Uterus (tissue), 2 donors: ENCODE data around the gene MAPK8IP3.

ENCODE experiments used
- CTCF ChIP-seq, 4 experiments: fragments of 200-600 bp in 2 of 4; fragments of 450-650 bp in 2 of 4; sonication (generic) in 2 of 4; IDR thresholded peaks; one replicate each; pipeline ENCODE4 v1.5.1; 2016 to 2019; ENCODE audit warnings: antibody characterized with exemption in 4 of 4, mild to moderate bottlenecking in 2 of 4, moderate library complexity in 1 of 4
- POLR2A ChIP-seq, 2 donors: fragments of 450-650 bp; IDR thresholded peaks; one replicate each; pipeline ENCODE4 v1.6.1; 2016; ENCODE audit warnings: antibody characterized with exemption in 2 of 2, mild to moderate bottlenecking in 1 of 2, moderate library complexity in 1 of 2

- no peak for TF ChIP-seq CTCF (IDR thresholded peaks at IDR 0.05)
- no peak for TF ChIP-seq POLR2A (IDR thresholded peaks at IDR 0.05)
Measured at GRCh38 chr16:1817276-1817589, 111.2 kb downstream of the MAPK8IP3 start.
